ENCODE results near the gene PRKAR1B.

- TF ChIP-seq ZNF274 (IDR thresholded peaks at IDR 0.05; ENCODE audit: low read depth, low read length), result no peak
- TF ChIP-seq SUZ12 (IDR thresholded peaks at IDR 0.05; ENCODE audit: extremely low read depth, insufficient read depth, insufficient read length), result no peak
- no peak for TF ChIP-seq YY1 (IDR thresholded peaks at IDR 0.05; ENCODE audit: insufficient read depth, insufficient read length)
Observed at GRCh38 chr7:534075-534474, 193.0 kb downstream of the PRKAR1B start.

Data from NT2/D1 (cell line).